GM12878 (cell line): ENCODE measurements around the gene TRPC4. TPM values are rescaled to one million over a fixed set of nuclear protein-coding genes. Genes with fewer than 3 reads are reported as not detected.

ENCODE experiments used
- ATAC-seq: fragments of 200-7000 bp; cut with Tn5 transposase; 3 replicates; pipeline ENCODE4 v1.9.1; 2020; ENCODE audit warnings: mild to moderate bottlenecking, moderate library complexity
- BruUV-seq: library from RNA; stranded (reverse); fragments of 400-500 nt; replicated peaks from 2 replicates; lab custom pipeline; 2021; lab: Mats Ljungman, UMichigan
- CTCF ChIA-PET: fragments of 300-600 bp; sonication (Branson Sonifier 250); formaldehyde crosslinking; extraction: SDS; loops from one replicate; lab custom pipeline; 2021; ENCODE audit warnings: inconsistent platforms; lab: Yijun Ruan, JAX
- POLR2A ChIA-PET: fragments of 350-600 bp; formaldehyde crosslinking; extraction: SDS; loops from one replicate; lab custom pipeline; 2021; ENCODE audit warnings: inconsistent platforms; lab: Charles Lee
- RAD21 ChIA-PET: fragments of 300-600 bp; sonication (Branson Sonifier 250); formaldehyde crosslinking; loops from one replicate; lab custom pipeline; 2023; ENCODE audit warnings: antibody characterized with exemption; ENCODE audit not compliant: unreplicated experiment; lab: Charles Lee
- SMC1A ChIA-PET: fragments of 300-600 bp; sonication (Branson Sonifier 250); formaldehyde crosslinking; loops from one replicate; lab custom pipeline; 2023; ENCODE audit not compliant: unreplicated experiment, uncharacterized antibody; lab: Charles Lee
- DNase-seq: peaks from one replicate; pipeline ENCODE4 v3.0.0-alpha.2; 2011; ENCODE audit warnings: low read depth, low spot score
- FAIRE-seq: peaks from 3 replicates; lab custom pipeline; 2011; peaks lifted over from hg19 to GRCh38; lab: Jason Lieb, UNC
- H2AFZ ChIP-seq: 2 replicates; pipeline ENCODE4 v1.6.0; 2011; ENCODE audit warnings: low read depth, low read length, control low read depth; ENCODE audit not compliant: control insufficient read depth
- H3K27ac ChIP-seq: 2 replicates; pipeline ENCODE4 v1.5.1; 2011; ENCODE audit warnings: control low read depth; ENCODE audit not compliant: control insufficient read depth, insufficient read depth
- H3K27me3 ChIP-seq, 2 experiments: replicated peaks in 1 of 2; 2 replicates each; pipeline versions ENCODE4 v1.6.0 to v1.6.1; 2011; ENCODE audit warnings: low read length in 1 of 2; ENCODE audit not compliant: control insufficient read depth in 2 of 2, insufficient read depth in 2 of 2
- H3K36me3 ChIP-seq, 2 experiments: 2 replicates each; pipeline ENCODE4 v1.5.1; 2011; ENCODE audit warnings: low read length in 1 of 2; ENCODE audit not compliant: control insufficient read depth in 2 of 2, insufficient read depth in 2 of 2
- H3K4me1 ChIP-seq: 2 replicates; pipeline ENCODE4 v1.6.1; 2011; ENCODE audit warnings: mild to moderate bottlenecking, low read length, moderate library complexity, mixed read lengths; ENCODE audit not compliant: control insufficient read depth, insufficient read depth
- H3K4me2 ChIP-seq: 2 replicates; pipeline ENCODE4 v1.6.0; 2011; ENCODE audit warnings: control low read depth; ENCODE audit not compliant: control insufficient read depth, insufficient read depth
- H3K4me3 ChIP-seq: fragments of 200-600 bp; sonication (generic); 2 replicates; pipeline ENCODE4 v1.5.1; 2016
- H3K79me2 ChIP-seq: 2 replicates; pipeline ENCODE4 v1.6.0; 2011; ENCODE audit warnings: low read length; ENCODE audit not compliant: control insufficient read depth, insufficient read depth
- H3K9ac ChIP-seq: 2 replicates; pipeline ENCODE4 v1.8.0; 2011; ENCODE audit warnings: low read length, control low read depth, mixed read lengths; ENCODE audit not compliant: control insufficient read depth, insufficient read depth
- H3K9me3 ChIP-seq: replicated peaks from 3 replicates; pipeline ENCODE4 v1.5.1; 2011; ENCODE audit warnings: mild to moderate bottlenecking, low read length; ENCODE audit not compliant: control insufficient read depth, insufficient read depth
- H4K20me1 ChIP-seq: 2 replicates; pipeline ENCODE4 v1.6.0; 2011; ENCODE audit not compliant: control insufficient read depth, insufficient read depth
- ASH2L ChIP-seq: fragments of 300-600, 200-600 bp; sonication (generic); IDR thresholded peaks from 2 replicates; pipeline ENCODE4 v1.6.1; 2017; ENCODE audit warnings: low read depth, mild to moderate bottlenecking, borderline replicate concordance
- EZH2 ChIP-seq: IDR thresholded peaks from 2 replicates; pipeline ENCODE4 v1.6.1; 2012; ENCODE audit warnings: low read depth, mild to moderate bottlenecking, control low read depth, inconsistent platforms, low read length, borderline replicate concordance; ENCODE audit not compliant: control insufficient read depth
- MTA3 ChIP-seq: IDR thresholded peaks from 2 replicates; pipeline ENCODE4 v1.6.1; 2012; ENCODE audit warnings: low read length, inconsistent platforms, borderline replicate concordance
- MXI1 ChIP-seq: fragments of 150-350 bp; IDR thresholded peaks from 2 replicates; pipeline ENCODE4 v1.6.1; 2011; ENCODE audit warnings: low read depth, mild to moderate bottlenecking, inconsistent platforms, low read length, improper control_type of control experiment
- SRF ChIP-seq, 2 experiments: IDR thresholded peaks; 2 replicates each; pipeline ENCODE4 v1.6.1; 2011; ENCODE audit warnings: low read depth in 2 of 2, low read length in 2 of 2, mild to moderate bottlenecking in 1 of 2, moderate library complexity in 1 of 2
- ZNF592 ChIP-seq: fragments of 450-650 bp; IDR thresholded peaks from 2 replicates; pipeline ENCODE4 v1.6.1; 2017; ENCODE audit warnings: mild to moderate bottlenecking, moderate library complexity
- ZNF622 ChIP-seq: fragments of 450-650 bp; IDR thresholded peaks from 2 replicates; pipeline ENCODE4 v1.6.1; 2017; ENCODE audit warnings: mild to moderate bottlenecking, inconsistent platforms
- WGBS: methylation state at CpG from one replicate; pipeline ENCODE4 v1.1.6; 2016; ENCODE audit warnings: low lambda C conversion rate; ENCODE audit not compliant: insufficient replicate concordance, insufficient coverage; ENCODE audit errors: missing lambda C conversion rate; 5-methylcytosine and 5-hydroxymethylcytosine counted together
- in situ Hi-C: fragments of 300-500 bp; cut with MboI; formaldehyde crosslinking; loops from 9 replicates; pipeline ENCODE4 v1.14.3; 2018; ENCODE audit warnings: mixed read lengths
- intact Hi-C: fragments of 100-400 bp; cut with micrococcal nuclease; formaldehyde crosslinking; loops from one replicate; pipeline ENCODE4 v1.14.2; 2022; ENCODE audit not compliant: unreplicated experiment
- polyA plus RNA-seq, 11 experiments: library from polyadenylated mRNA; depleted of rRNA in 4 of 11; unstranded in 6 of 11; stranded (reverse) in 5 of 11; fragments of >200 nt; fragmentation: Nextera tagmentation in 4 of 11; fragmentation: Illumina TruSeq in 1 of 11; extraction: Ambion mirVana in 4 of 11; extraction: Trizol in 1 of 11; gene quantifications; 1 replicate in 1 of 11; 2 replicates in 10 of 11; pipeline versions ENCODE4 v1.2.1 to v1.2.3, GENCODE V29; 2011 to 2016; ENCODE audit warnings: inconsistent platforms in 2 of 11, missing spikeins in 2 of 11, low read depth in 1 of 11
- total RNA-seq, 4 experiments: library from RNA; depleted of rRNA in 3 of 4; stranded (reverse); fragments of >200 nt in 3 of 4; fragmentation: Illumina TruSeq in 1 of 4; extraction: Trizol in 1 of 4; gene quantifications; 2 replicates each; pipeline versions ENCODE4 v1.2.1 to v1.2.3, GENCODE V29; 2013 to 2021
- TF ChIP-seq, protein P1 (sequence below): fragments of 450-650 bp; IDR thresholded peaks from 2 replicates; pipeline ENCODE4 v1.6.1; 2016; ENCODE audit warnings: mild to moderate bottlenecking
- TF ChIP-seq, protein P2 (sequence below): IDR thresholded peaks from 2 replicates; pipeline ENCODE4 v1.6.1; 2012; ENCODE audit warnings: mild to moderate bottlenecking, low read depth, low read length
- TF ChIP-seq, protein P3 (sequence below): fragments of 450-650 bp; formaldehyde crosslinking; IDR thresholded peaks from 2 replicates; pipeline ENCODE4 v1.4.0; 2020; ENCODE audit warnings: mild to moderate bottlenecking, moderate library complexity

TRPC4 gene
- total and polyA plus RNA-seq, 10 of the 15 experiments (the other 5 are each of a cell fraction or from before 2014, with no cell fraction given): not detected

- SMC1A ChIA-PET: no interaction called here
- 69% methylated on average over 1 of the region's 1 CpG for WGBS
- Histone ChIP-seq H4K20me1 (no peaks in the 10 kb centered on the region), H3K27me3 (no peaks in the 10 kb centered on the region), H3K9me3 (no peaks in the 10 kb centered on the region), H3K4me2 (no peak overlapping the region), H3K9ac (no peak overlapping the region), H3K27ac (no peak overlapping the region), H3K4me1 (no peaks in the 10 kb centered on the region), H3K79me2 (no peaks in the 10 kb centered on the region), H3K4me3 (no peak overlapping the region), H3K36me3 (no peaks in the 10 kb centered on the region), H2AFZ (no peak overlapping the region)
- no TSS peak for BruUV-seq
- in situ Hi-C loops: no loop called here
- CTCF ChIA-PET: no interaction called here
- no peak for ATAC-seq
- RAD21 ChIA-PET: no interaction called here
- POLR2A ChIA-PET: no interaction called here
- intact Hi-C loops: no loop called here
- no peak for FAIRE-seq
- DNase-seq: no peak
- TF ChIP-seq MXI1 (no peak), EZH2 (no peak), ASH2L (no peak), SRF (IDR thresholded peaks at IDR 0.05; ENCODE audit: low read depth in 2 of 2, low read length in 2 of 2) (no peak), ZNF592 (no peak), ZNF622 (no peak), MTA3 (no peak)
- TF ChIP-seq, protein P1, sequence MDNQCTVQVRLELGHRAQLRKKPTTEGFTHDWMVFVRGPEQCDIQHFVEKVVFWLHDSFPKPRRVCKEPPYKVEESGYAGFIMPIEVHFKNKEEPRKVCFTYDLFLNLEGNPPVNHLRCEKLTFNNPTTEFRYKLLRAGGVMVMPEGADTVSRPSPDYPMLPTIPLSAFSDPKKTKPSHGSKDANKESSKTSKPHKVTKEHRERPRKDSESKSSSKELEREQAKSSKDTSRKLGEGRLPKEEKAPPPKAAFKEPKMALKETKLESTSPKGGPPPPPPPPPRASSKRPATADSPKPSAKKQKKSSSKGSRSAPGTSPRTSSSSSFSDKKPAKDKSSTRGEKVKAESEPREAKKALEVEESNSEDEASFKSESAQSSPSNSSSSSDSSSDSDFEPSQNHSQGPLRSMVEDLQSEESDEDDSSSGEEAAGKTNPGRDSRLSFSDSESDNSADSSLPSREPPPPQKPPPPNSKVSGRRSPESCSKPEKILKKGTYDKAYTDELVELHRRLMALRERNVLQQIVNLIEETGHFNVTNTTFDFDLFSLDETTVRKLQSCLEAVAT: no peak
- TF ChIP-seq, protein P2, sequence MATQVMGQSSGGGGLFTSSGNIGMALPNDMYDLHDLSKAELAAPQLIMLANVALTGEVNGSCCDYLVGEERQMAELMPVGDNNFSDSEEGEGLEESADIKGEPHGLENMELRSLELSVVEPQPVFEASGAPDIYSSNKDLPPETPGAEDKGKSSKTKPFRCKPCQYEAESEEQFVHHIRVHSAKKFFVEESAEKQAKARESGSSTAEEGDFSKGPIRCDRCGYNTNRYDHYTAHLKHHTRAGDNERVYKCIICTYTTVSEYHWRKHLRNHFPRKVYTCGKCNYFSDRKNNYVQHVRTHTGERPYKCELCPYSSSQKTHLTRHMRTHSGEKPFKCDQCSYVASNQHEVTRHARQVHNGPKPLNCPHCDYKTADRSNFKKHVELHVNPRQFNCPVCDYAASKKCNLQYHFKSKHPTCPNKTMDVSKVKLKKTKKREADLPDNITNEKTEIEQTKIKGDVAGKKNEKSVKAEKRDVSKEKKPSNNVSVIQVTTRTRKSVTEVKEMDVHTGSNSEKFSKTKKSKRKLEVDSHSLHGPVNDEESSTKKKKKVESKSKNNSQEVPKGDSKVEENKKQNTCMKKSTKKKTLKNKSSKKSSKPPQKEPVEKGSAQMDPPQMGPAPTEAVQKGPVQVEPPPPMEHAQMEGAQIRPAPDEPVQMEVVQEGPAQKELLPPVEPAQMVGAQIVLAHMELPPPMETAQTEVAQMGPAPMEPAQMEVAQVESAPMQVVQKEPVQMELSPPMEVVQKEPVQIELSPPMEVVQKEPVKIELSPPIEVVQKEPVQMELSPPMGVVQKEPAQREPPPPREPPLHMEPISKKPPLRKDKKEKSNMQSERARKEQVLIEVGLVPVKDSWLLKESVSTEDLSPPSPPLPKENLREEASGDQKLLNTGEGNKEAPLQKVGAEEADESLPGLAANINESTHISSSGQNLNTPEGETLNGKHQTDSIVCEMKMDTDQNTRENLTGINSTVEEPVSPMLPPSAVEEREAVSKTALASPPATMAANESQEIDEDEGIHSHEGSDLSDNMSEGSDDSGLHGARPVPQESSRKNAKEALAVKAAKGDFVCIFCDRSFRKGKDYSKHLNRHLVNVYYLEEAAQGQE: no peak
- TF ChIP-seq, protein P3, sequence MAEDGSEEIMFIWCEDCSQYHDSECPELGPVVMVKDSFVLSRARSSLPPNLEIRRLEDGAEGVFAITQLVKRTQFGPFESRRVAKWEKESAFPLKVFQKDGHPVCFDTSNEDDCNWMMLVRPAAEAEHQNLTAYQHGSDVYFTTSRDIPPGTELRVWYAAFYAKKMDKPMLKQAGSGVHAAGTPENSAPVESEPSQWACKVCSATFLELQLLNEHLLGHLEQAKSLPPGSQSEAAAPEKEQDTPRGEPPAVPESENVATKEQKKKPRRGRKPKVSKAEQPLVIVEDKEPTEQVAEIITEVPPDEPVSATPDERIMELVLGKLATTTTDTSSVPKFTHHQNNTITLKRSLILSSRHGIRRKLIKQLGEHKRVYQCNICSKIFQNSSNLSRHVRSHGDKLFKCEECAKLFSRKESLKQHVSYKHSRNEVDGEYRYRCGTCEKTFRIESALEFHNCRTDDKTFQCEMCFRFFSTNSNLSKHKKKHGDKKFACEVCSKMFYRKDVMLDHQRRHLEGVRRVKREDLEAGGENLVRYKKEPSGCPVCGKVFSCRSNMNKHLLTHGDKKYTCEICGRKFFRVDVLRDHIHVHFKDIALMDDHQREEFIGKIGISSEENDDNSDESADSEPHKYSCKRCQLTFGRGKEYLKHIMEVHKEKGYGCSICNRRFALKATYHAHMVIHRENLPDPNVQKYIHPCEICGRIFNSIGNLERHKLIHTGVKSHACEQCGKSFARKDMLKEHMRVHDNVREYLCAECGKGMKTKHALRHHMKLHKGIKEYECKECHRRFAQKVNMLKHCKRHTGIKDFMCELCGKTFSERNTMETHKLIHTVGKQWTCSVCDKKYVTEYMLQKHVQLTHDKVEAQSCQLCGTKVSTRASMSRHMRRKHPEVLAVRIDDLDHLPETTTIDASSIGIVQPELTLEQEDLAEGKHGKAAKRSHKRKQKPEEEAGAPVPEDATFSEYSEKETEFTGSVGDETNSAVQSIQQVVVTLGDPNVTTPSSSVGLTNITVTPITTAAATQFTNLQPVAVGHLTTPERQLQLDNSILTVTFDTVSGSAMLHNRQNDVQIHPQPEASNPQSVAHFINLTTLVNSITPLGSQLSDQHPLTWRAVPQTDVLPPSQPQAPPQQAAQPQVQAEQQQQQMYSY (CRISPR knock-in tag): no peak
These were observed 5.9 kb downstream of the TRPC4 start for GRCh38 chr13:37863708-37864107.
